B cell (primary cell): ENCODE measurements around the gene TXK.

Experiments
- EZH2 ChIP-seq: IDR thresholded peaks from 2 replicates; pipeline ENCODE4 v1.6.1; 2012; ENCODE audit warnings: borderline replicate concordance, low read depth, mild to moderate bottlenecking, moderate library complexity, low read length; ENCODE audit not compliant: insufficient read depth, poor library complexity, severe bottlenecking
- TF ChIP-seq, protein P1 (sequence below): fragments of 200-600 bp; IDR thresholded peaks from one replicate; pipeline ENCODE4 v1.8.0; 2022; ENCODE audit warnings: antibody characterized with exemption, mild to moderate bottlenecking

DNA sequence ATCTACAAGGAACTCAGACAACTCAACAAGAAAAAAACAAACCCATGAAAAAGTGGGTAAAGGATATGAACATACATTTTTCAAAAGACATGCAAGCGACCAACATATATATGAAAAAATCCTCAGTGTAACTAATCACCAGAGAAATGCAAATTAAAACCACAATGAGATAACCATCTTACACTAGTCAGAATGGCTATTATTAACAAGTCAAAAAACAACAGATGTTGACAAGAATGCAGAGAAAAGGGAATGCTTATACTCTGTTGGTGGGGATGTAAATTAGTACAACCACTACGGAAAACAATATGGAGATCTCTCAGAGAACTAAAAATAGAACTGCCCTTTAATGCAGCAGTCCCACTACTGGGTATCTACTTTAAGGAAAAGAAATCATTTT, 105.4 kb downstream of the TXK start:
- TF ChIP-seq, protein P1, sequence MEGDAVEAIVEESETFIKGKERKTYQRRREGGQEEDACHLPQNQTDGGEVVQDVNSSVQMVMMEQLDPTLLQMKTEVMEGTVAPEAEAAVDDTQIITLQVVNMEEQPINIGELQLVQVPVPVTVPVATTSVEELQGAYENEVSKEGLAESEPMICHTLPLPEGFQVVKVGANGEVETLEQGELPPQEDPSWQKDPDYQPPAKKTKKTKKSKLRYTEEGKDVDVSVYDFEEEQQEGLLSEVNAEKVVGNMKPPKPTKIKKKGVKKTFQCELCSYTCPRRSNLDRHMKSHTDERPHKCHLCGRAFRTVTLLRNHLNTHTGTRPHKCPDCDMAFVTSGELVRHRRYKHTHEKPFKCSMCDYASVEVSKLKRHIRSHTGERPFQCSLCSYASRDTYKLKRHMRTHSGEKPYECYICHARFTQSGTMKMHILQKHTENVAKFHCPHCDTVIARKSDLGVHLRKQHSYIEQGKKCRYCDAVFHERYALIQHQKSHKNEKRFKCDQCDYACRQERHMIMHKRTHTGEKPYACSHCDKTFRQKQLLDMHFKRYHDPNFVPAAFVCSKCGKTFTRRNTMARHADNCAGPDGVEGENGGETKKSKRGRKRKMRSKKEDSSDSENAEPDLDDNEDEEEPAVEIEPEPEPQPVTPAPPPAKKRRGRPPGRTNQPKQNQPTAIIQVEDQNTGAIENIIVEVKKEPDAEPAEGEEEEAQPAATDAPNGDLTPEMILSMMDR, result no peak
- TF ChIP-seq EZH2, result no peak
